A549 (cell line): ENCODE data around the gene GAS6. TPM values are rescaled to one million over a fixed set of nuclear protein-coding genes. Genes with fewer than 3 reads are reported as not detected.

Source experiments
- ATAC-seq, 2 experiments: fragments of 200-7000 bp in 1 of 2; fragments of >200 bp in 1 of 2; cut with Nextera tagmentation in 1 of 2; cut with Tn5 transposase in 1 of 2; 3 replicates each; pipeline versions ENCODE4 v1.8.0 to v1.9.1; 2018 to 2020; ENCODE audit warnings: mild to moderate bottlenecking in 1 of 2, moderate library complexity in 1 of 2
- CTCF ChIA-PET: fragments of 300-600 bp; sonication (Branson Sonifier 250); formaldehyde crosslinking; extraction: SDS; loops from one replicate; lab custom pipeline; 2021; ENCODE audit warnings: antibody characterized with exemption, inconsistent platforms; lab: Yijun Ruan, JAX
- POLR2A ChIA-PET: fragments of 350-600 bp; formaldehyde crosslinking; extraction: SDS; loops from one replicate; lab custom pipeline; 2021; ENCODE audit warnings: antibody characterized with exemption, inconsistent platforms; lab: Yijun Ruan, JAX
- DNase-seq, 2 experiments: peaks; one replicate each; pipeline versions ENCODE4 v3.0.0 to v3.0.0-alpha.2; 2011 to 2016; ENCODE audit warnings: low read depth in 1 of 2, low spot score in 1 of 2
- FAIRE-seq: peaks from 2 replicates; lab custom pipeline; 2011; peaks lifted over from hg19 to GRCh38; lab: Jason Lieb, UNC
- H3K27ac ChIP-seq, 2 experiments: fragments of >200 bp; sonication (Bioruptor Twin); formaldehyde crosslinking; 3 replicates each; pipeline ENCODE4 v1.5.1; 2016 to 2017
- H3K4me1 ChIP-seq: fragments of >200 bp; sonication (Bioruptor Twin); formaldehyde crosslinking; 3 replicates; pipeline ENCODE4 v1.6.1; 2016
- H3K4me2 ChIP-seq: fragments of >200 bp; sonication (Bioruptor Twin); formaldehyde crosslinking; 3 replicates; pipeline ENCODE4 v1.6.1; 2016
- H3K4me3 ChIP-seq: fragments of >200 bp; sonication (Bioruptor Twin); formaldehyde crosslinking; 3 replicates; pipeline ENCODE4 v1.5.1; 2016
- H3K9me3 ChIP-seq: fragments of >200 bp; sonication (Bioruptor Twin); formaldehyde crosslinking; 3 replicates; pipeline ENCODE4 v1.6.1; 2016
- CHD4 ChIP-seq: fragments of 200-600 bp; sonication (generic); IDR thresholded peaks from 2 replicates; pipeline ENCODE4 v1.6.1; 2016; ENCODE audit warnings: antibody characterized with exemption, mild to moderate bottlenecking, borderline replicate concordance
- FOSB ChIP-seq: fragments of 250-450 bp; sonication (Bioruptor Pico); IDR thresholded peaks from 2 replicates; pipeline ENCODE4 v1.5.0; 2020; ENCODE audit warnings: mild to moderate bottlenecking, moderate library complexity
- GATA3 ChIP-seq: IDR thresholded peaks from 2 replicates; pipeline ENCODE4 v1.6.1; 2012; ENCODE audit warnings: borderline replicate concordance
- HDAC2 ChIP-seq: fragments of 200-600 bp; sonication (generic); IDR thresholded peaks from 2 replicates; pipeline ENCODE4 v1.6.1; 2016
- HEYL ChIP-seq: fragments of 250-450 bp; sonication (Bioruptor Pico); IDR thresholded peaks from 2 replicates; pipeline ENCODE4 v1.8.0; 2021; ENCODE audit warnings: mild to moderate bottlenecking, moderate library complexity
- HOXA7 ChIP-seq: fragments of 250-450 bp; sonication (Bioruptor Pico); IDR thresholded peaks from 2 replicates; pipeline ENCODE4 v1.5.0; 2020; ENCODE audit warnings: mild to moderate bottlenecking, moderate library complexity
- HOXB13 ChIP-seq: fragments of 250-450 bp; sonication (Bioruptor Pico); IDR thresholded peaks from 2 replicates; pipeline ENCODE4 v1.5.0; 2020; ENCODE audit warnings: low read depth, mild to moderate bottlenecking, moderate library complexity
- JUNB ChIP-seq: fragments of >200 bp; sonication (Bioruptor Twin); formaldehyde crosslinking; IDR thresholded peaks from 2 replicates; pipeline ENCODE4 v1.6.1; 2016
- MAFK ChIP-seq: fragments of 450-650 bp; IDR thresholded peaks from 2 replicates; pipeline ENCODE4 v1.6.1; 2014; ENCODE audit not compliant: partially characterized antibody
- NR3C1 ChIP-seq: fragments of >200 bp; sonication (Bioruptor Twin); formaldehyde crosslinking; IDR thresholded peaks from 3 replicates; pipeline ENCODE4 v1.6.1; 2017
- PHF8 ChIP-seq: fragments of 200-600 bp; sonication (generic); IDR thresholded peaks from 2 replicates; pipeline ENCODE4 v1.6.1; 2016; ENCODE audit warnings: low read depth, mild to moderate bottlenecking, antibody characterized with exemption, moderate library complexity, borderline replicate concordance
- POLR2A ChIP-seq: IDR thresholded peaks from 2 replicates; pipeline ENCODE4 v1.6.1; 2012; ENCODE audit warnings: mild to moderate bottlenecking, low read length
- POLR2AphosphoS2 ChIP-seq: conservative IDR thresholded peaks from 2 replicates; pipeline ENCODE4 v1.6.1; 2012; ENCODE audit warnings: low read length, improper control_type of control experiment, inconsistent platforms
- RNF2 ChIP-seq: fragments of 200-600 bp; sonication (generic); IDR thresholded peaks from 2 replicates; pipeline ENCODE4 v1.6.1; 2016; ENCODE audit warnings: low read depth, mild to moderate bottlenecking, antibody characterized with exemption, moderate library complexity, borderline replicate concordance
- TP53 ChIP-seq: fragments of 250-450 bp; sonication (Bioruptor Pico); IDR thresholded peaks from 2 replicates; pipeline ENCODE4 v1.5.0; 2021; ENCODE audit warnings: mild to moderate bottlenecking, moderate library complexity
- ZFP36 ChIP-seq: fragments of 450-650 bp; IDR thresholded peaks from 2 replicates; pipeline ENCODE4 v1.6.1; 2014; ENCODE audit warnings: borderline replicate concordance; ENCODE audit not compliant: partially characterized antibody
- WGBS: methylation state at CpG from one replicate; pipeline ENCODE4 v1.1.6; 2017; ENCODE audit errors: missing lambda C conversion rate; 5-methylcytosine and 5-hydroxymethylcytosine counted together
- polyA plus RNA-seq, 4 experiments: library from polyadenylated mRNA; depleted of rRNA in 3 of 4; stranded (reverse); fragments of >200 nt; fragmentation: RNase III in 1 of 4; extraction: RNeasy Plus Mini Kit Qiagen cat#74134 plus additional on column Dnase treatment in 1 of 4; gene quantifications; 2 replicates in 3 of 4; 3 replicates in 1 of 4; pipeline ENCODE4 v1.2.3, GENCODE V29; 2011 to 2017
- TF ChIP-seq, protein P1 (sequence below): fragments of 250-450 bp; sonication (Bioruptor Pico); IDR thresholded peaks from 2 replicates; pipeline ENCODE4 v1.5.0; 2020; ENCODE audit warnings: low read depth, mild to moderate bottlenecking, moderate library complexity
- TF ChIP-seq, protein P2 (sequence below): fragments of >200 bp; sonication (Bioruptor Twin); formaldehyde crosslinking; IDR thresholded peaks from 3 replicates; pipeline ENCODE4 v1.5.1; 2016
- TF ChIP-seq, protein P3 (sequence below): IDR thresholded peaks from 2 replicates; pipeline ENCODE4 v1.6.1; 2012; ENCODE audit warnings: low read depth, borderline replicate concordance
- TF ChIP-seq, protein P4 (sequence below): fragments of 150-350 bp; IDR thresholded peaks from 2 replicates; pipeline ENCODE4 v1.6.1; 2014; ENCODE audit warnings: low read depth, mild to moderate bottlenecking, low read length
- TF ChIP-seq, protein P5 (sequence below): fragments of 250-450 bp; sonication (Bioruptor Pico); IDR thresholded peaks from 2 replicates; pipeline ENCODE4 v1.5.0; 2021; ENCODE audit warnings: mild to moderate bottlenecking, moderate library complexity, borderline replicate concordance
- TF ChIP-seq, protein P6 (sequence below): fragments of 450-650 bp; IDR thresholded peaks from 2 replicates; pipeline ENCODE4 v1.6.1; 2014; ENCODE audit warnings: antibody characterized with exemption

The GAS6 gene
- polyA plus RNA-seq, 2 of the 4 experiments (the other 2 are of a cell fraction) = 3.5 to 5.7 TPM

DNA sequence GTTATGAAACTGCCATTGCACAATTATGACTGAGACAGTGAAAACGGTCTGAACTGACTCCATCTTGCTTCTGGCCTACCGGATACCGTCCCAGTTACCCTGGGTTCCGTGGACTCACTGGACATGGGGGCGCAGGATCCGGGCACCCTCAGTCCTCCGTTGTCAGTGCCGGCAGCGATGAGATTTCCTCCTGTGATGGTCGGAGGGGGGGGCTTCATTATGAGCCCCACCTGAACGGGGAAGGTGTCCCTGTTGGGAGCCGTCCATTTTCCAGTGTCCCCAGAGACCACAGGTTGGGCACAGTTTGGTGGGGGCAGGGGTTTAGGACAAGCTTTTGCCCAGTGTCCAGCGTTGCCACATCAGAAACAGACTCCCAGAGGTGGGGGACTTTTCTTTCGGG is 81.4 kb downstream of the GAS6 start:
- POLR2A ChIA-PET = no interaction called here

DNA sequence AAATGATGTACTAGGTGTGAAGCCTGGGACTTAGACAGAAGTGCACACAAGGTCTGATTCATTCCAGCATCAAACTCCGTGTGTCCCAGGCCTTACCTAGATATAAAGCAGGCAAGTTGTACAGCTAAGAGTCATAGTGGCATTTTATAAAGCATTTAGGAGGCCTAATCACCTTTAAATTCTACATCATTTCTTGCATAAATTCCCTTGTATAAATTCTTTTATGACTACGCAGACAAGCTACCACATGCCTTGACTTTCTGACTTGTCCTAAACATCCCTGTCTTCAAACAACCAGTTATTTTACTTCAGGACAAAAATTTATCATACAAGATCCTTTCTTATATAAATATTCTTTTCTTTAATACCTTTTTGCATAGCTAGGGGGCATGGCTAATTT is 82.3 kb downstream of the GAS6 start:
- no peak for DNase-seq
- 45% methylated on average over 2 of the region's 2 CpGs for WGBS
- POLR2A ChIA-PET = no interaction called here
- no peak for TF ChIP-seq PHF8
- TF ChIP-seq ZFP36 = no peak
- no peak for TF ChIP-seq TP53
- no peak for TF ChIP-seq HDAC2
- TF ChIP-seq HEYL = no peak
- TF ChIP-seq HOXA7 = no peak
- TF ChIP-seq, protein P1, sequence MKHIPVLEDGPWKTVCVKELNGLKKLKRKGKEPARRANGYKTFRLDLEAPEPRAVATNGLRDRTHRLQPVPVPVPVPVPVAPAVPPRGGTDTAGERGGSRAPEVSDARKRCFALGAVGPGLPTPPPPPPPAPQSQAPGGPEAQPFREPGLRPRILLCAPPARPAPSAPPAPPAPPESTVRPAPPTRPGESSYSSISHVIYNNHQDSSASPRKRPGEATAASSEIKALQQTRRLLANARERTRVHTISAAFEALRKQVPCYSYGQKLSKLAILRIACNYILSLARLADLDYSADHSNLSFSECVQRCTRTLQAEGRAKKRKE (CRISPR knock-in tag) = no peak
- TF ChIP-seq RNF2 = no peak
- no peak for TF ChIP-seq POLR2AphosphoS2
- TF ChIP-seq CHD4 = no peak
- TF ChIP-seq POLR2A = no peak
- no peak for TF ChIP-seq FOSB (CRISPR knock-in tag)
- TF ChIP-seq, protein P2, sequence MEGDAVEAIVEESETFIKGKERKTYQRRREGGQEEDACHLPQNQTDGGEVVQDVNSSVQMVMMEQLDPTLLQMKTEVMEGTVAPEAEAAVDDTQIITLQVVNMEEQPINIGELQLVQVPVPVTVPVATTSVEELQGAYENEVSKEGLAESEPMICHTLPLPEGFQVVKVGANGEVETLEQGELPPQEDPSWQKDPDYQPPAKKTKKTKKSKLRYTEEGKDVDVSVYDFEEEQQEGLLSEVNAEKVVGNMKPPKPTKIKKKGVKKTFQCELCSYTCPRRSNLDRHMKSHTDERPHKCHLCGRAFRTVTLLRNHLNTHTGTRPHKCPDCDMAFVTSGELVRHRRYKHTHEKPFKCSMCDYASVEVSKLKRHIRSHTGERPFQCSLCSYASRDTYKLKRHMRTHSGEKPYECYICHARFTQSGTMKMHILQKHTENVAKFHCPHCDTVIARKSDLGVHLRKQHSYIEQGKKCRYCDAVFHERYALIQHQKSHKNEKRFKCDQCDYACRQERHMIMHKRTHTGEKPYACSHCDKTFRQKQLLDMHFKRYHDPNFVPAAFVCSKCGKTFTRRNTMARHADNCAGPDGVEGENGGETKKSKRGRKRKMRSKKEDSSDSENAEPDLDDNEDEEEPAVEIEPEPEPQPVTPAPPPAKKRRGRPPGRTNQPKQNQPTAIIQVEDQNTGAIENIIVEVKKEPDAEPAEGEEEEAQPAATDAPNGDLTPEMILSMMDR = no peak
- TF ChIP-seq, protein P3, sequence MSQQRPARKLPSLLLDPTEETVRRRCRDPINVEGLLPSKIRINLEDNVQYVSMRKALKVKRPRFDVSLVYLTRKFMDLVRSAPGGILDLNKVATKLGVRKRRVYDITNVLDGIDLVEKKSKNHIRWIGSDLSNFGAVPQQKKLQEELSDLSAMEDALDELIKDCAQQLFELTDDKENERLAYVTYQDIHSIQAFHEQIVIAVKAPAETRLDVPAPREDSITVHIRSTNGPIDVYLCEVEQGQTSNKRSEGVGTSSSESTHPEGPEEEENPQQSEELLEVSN = no peak
- TF ChIP-seq HOXB13 = no peak
- TF ChIP-seq, protein P4, sequence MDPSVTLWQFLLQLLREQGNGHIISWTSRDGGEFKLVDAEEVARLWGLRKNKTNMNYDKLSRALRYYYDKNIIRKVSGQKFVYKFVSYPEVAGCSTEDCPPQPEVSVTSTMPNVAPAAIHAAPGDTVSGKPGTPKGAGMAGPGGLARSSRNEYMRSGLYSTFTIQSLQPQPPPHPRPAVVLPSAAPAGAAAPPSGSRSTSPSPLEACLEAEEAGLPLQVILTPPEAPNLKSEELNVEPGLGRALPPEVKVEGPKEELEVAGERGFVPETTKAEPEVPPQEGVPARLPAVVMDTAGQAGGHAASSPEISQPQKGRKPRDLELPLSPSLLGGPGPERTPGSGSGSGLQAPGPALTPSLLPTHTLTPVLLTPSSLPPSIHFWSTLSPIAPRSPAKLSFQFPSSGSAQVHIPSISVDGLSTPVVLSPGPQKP = no peak
- Histone ChIP-seq H3K9me3 (no peaks in the 10 kb centered on the region), H3K4me3 (no peak overlapping the region), H3K4me2 (no peak overlapping the region), H3K4me1 (no peaks in the 10 kb centered on the region), H3K27ac (no peak overlapping the region)
- ATAC-seq = no peak
- CTCF ChIA-PET = no interaction called here
- no peak for FAIRE-seq

More for the DNA sequence above, 81.4 kb downstream of the GAS6 start:
- Histone ChIP-seq H3K4me3 (no peak overlapping the region), H3K4me2 (no peak overlapping the region)
- TF ChIP-seq, protein P5, sequence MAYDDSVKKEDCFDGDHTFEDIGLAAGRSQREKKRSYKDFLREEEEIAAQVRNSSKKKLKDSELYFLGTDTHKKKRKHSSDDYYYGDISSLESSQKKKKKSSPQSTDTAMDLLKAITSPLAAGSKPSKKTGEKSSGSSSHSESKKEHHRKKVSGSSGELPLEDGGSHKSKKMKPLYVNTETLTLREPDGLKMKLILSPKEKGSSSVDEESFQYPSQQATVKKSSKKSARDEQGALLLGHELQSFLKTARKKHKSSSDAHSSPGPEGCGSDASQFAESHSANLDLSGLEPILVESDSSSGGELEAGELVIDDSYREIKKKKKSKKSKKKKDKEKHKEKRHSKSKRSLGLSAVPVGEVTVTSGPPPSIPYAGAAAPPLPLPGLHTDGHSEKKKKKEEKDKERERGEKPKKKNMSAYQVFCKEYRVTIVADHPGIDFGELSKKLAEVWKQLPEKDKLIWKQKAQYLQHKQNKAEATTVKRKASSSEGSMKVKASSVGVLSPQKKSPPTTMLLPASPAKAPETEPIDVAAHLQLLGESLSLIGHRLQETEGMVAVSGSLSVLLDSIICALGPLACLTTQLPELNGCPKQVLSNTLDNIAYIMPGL (CRISPR knock-in tag) = no peak
- no peak for TF ChIP-seq NR3C1
- TF ChIP-seq PHF8 = no peak
- TF ChIP-seq GATA3 = no peak
- no peak for TF ChIP-seq ZFP36
- TF ChIP-seq MAFK = no peak
- TF ChIP-seq POLR2AphosphoS2 = no peak
- TF ChIP-seq, protein P6, sequence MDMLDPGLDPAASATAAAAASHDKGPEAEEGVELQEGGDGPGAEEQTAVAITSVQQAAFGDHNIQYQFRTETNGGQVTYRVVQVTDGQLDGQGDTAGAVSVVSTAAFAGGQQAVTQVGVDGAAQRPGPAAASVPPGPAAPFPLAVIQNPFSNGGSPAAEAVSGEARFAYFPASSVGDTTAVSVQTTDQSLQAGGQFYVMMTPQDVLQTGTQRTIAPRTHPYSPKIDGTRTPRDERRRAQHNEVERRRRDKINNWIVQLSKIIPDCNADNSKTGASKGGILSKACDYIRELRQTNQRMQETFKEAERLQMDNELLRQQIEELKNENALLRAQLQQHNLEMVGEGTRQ = no peak
- TF ChIP-seq, protein P1 (CRISPR knock-in tag) = no peak
- no peak for TF ChIP-seq JUNB
- TF ChIP-seq, all 56 proteins: peak for 0
- WGBS = 58% methylated on average over 14 of the region's 14 CpGs
- no peak overlapping the region for H3K27ac ChIP-seq
- H3K9me3 ChIP-seq = no peaks in the 10 kb centered on the region
- ATAC-seq (no peak), DNase-seq (no peak), FAIRE-seq (no peak)
- CTCF ChIA-PET = no interaction called here
- H3K4me1 ChIP-seq = no peaks in the 10 kb centered on the region
